AG09319 (cell line): ENCODE results near the gene RAD52.

ENCODE experiments used
- DNase-seq: peaks from one replicate; pipeline ENCODE4 v3.0.0-alpha.2; 2010; ENCODE audit warnings: low read depth; ENCODE audit errors: extremely low read depth
- CTCF ChIP-seq: IDR thresholded peaks from 2 replicates; pipeline ENCODE4 v1.5.1; 2011; ENCODE audit warnings: low read depth, mild to moderate bottlenecking, inconsistent platforms, low read length, moderate library complexity

The RAD52 gene

GRCh38 chr12:931591-931990 is 17.9 kb downstream of the RAD52 start:
- DNase-seq: no peak
- no peak for TF ChIP-seq CTCF

- DNase-seq: no peak
- TF ChIP-seq CTCF: no peak
Observed at GRCh38 chr12:931060-931459, 18.4 kb downstream of the RAD52 start.

- no peak for TF ChIP-seq CTCF
- no peak for DNase-seq
Observed at GRCh38 chr12:926641-927040, 22.9 kb downstream of the RAD52 start.

GRCh38 chr12:922285-922684 is 27.2 kb downstream of the RAD52 start:
- TF ChIP-seq CTCF: no peak
- DNase-seq: no peak

- DNase-seq: no peak
- no peak for TF ChIP-seq CTCF
Observed at GRCh38 chr12:920676-921075, 28.8 kb downstream of the RAD52 start.

GRCh38 chr12:916712-917445 is 32.6 kb downstream of the RAD52 start:
- no peak for DNase-seq
- no peak for TF ChIP-seq CTCF

GRCh38 chr12:916240-916639 is 33.3 kb downstream of the RAD52 start:
- no peak for TF ChIP-seq CTCF
- no peak for DNase-seq
